Activated gamma-delta T cell (primary cell): ENCODE results near the gene RDH13.
"Not testable (repeated sequence)": the region's sequence is repeated elsewhere in the genome, so short reads cannot be mapped to it uniquely, and the experiment has no call there.

ENCODE experiments used
- DNase-seq: peaks from one replicate; lab custom pipeline; 2025; lab: John Stamatoyannopoulos, UW

The RDH13 gene

DNA sequence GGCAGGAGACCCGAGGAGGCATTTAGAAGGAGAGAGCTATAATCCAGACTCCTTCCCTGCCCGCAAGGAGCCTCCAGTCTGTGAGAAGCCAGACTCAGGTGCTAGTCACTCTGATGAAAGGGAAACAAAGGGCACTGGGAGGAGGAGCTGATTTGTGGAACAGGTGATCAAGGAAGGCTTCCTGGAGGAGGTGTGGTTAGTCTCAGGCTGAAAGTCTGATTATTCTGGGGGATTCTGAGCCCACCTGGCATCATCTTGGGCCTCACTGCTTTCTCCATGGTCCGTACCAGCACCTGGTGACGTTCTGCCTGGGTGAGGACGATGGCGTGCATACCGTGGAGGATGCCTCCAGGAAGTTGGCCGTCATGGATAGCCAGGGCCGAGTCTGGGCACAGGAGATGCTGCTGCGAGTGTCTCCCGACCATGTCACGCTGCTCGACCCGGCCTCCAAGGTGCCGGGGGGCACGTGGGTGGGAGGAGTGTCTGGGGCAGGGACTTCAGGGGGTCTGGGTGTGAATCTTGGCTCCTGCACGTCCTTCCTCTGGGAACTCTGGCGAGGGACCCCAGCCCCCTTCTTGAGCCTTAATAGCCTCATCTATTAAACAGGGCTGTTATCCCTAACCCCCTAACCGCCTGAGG is 16.6 kb upstream of the RDH13 start:
- DNase-seq = no peak

DNA sequence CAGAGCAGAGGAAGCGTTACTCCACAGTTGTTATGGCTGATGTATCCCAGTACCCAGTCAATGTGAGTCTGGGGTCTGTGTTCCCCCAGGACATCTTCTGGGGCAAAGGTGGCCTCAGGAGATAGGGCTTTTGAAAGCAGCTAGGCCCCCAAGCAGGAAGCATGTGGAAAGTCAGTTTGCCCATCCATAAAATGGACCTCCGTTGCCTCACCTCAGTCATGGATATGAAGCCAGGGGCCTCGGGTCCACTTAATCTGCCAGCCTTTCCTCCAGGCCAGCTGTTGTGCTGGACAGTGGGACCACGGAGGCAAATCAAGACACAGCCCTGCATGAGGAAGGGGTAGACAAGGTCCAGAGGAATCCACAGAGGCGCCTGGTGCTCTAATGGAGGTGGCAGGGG is 16.0 kb upstream of the RDH13 start:
- DNase-seq = no peak

DNA sequence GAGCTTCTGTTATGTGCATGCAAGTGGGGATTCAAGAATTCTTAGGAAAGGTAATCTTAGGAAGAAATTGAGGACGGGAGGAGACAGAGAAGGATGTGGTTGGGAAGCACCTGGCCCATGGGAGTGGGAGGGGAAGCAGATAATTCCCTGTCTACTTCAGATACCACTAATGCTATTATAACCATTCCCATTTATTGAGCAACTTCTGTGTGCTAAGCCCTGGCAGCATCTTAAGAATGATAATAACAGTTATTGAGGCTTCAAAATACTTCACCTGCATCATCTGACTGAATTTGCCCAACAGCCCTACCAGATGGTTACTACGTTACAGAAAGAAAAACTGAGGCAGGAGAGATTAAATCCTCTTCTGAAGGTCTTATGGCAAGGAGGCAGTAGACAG is 14.2 kb upstream of the RDH13 start:
- DNase-seq = no peak

DNA sequence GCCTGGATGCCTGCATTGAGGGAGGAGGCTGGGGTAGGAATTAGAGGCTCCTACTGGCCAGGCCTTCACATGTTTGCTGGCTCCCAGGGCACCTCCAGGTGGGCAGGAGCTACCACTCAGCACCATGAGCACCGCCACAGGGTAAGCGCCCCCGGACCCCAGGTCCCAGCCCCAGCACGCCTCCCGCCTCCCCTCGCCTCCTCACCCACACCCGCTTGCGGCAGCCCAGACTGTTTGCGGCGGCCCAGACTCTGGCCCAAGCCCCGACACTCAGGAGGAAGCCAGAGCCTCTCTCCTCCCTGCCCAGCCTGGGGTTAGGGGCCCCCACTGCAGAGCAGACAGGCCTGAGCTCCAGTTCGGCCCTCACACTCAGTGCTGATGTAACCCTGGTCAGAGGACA is 13.4 kb upstream of the RDH13 start:
- DNase-seq = no peak

DNA sequence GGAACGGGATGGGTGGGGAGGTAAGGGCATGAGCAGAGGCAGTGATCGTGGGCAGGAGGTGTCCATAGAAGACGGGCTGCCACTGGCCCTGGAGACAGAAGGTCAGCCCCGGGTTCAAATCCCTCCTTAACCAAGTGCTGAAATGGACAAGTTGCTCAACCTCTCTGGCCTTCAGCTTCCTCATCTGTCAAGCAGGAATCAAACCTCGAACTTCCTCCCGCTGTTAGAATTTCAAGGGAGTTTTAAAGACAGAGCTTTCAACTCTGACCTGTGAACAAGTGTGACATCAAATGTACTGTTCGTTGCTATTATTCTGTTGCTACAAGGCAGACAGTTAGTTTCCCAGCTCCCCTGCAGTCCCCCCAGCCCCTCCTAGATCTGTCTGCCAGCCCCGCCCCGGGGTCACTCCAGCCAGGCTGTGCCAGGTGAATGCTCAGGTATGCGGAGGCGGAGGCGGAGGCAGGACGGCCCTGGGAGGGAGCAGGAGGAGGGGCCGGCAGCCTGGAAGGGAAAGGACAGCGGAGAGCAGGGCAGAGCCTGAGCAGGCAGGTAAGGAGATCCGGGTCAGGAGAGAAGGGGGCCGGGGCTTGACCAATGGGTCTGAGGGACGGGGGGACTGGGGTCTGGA is 12.5 kb upstream of the RDH13 start, which contains the start of gene EPS8L1:
TSS of gene EPS8L1 (plus strand) at position 499 of the 628 bp plus-strand sequence. CDS start 576 bp downstream, outside the sequence.
- no peak for DNase-seq

DNA sequence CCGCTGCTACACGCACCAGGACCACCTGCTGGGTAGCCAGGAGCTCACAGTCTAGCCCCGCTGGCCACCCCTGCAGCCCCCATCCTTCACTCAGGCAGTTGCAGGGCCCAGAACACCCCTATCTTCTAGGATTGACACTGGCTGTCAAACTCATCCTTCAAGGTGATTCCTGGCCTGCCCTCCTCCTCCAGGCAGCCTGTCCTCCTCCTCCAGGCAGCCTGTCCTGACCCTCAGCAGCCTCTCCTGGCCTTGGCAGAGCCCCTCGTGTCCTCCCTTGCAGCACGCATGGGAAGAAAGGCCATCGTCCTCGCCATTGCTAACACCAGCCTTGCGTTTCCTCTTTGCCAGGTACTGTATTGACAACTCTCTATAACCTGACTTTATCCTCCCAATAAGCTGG is 9.0 kb upstream of the RDH13 start:
- no peak for DNase-seq

DNA sequence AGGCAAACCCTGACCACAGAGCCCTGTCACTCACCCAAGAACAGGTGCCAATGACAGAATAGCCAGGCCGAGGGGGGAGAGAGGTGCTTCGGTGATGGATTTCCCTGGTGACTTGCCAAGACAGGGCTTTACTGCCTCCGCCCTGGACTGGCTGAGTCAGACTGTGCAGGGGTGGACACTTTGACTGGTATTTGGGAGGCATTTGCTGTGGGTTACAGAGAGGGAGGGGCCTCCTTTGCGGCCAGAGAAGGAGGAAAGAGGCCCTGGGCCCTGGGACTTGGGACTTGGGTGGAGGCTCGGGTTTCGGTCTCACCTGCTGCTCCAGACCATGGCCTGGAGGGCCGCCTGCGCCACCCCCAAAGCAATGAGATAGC is 8.2 kb upstream of the RDH13 start:
- DNase-seq = no peak

DNA sequence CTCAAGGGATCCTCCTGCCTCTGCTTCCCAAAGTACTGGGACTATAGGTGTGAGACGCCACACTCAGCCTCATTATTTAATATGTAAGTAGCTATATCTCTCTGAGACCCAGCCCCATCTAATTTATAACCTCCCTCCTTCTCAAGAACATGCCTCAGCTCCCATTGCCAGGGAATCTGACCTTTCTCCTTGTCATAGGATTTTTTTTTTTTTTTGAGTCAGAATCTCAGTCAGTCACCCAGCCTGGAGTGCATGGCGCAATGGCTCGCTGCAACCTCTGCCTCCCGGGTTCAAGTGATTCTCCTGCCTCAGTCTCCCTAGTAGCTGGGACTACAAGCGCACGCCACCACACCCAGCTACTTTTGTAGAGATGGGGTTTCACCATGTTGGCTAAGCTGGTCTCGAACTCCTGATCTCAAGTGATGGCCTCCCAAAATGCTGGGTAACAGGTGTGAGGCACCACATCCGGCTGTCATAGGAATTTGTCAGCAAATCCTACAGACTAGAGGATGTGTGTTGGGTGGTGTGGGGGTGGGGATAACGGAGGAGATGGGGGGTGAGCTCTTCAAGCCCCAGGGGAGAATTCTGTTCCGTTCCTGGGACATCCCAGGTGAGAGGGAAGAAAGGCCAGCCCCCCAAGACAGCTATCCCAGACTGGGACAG is 7.6 kb upstream of the RDH13 start:
- no peak for DNase-seq

DNA sequence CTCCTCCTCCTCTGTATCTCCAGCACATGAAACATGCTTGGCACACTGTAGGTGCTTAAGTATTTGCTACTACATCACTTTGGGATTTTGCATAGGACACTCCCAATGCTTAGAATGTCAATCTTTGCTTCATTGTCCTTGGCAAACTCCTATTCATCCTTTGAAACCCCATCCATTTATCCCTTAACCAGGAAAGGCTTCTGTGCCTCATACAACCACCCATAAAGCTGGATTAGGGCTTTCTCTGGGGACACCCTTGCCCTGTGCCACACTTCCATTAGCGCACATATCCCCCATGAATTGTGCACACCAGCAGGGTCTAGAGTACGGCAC is 6.9 kb upstream of the RDH13 start:
- DNase-seq = no peak

DNA sequence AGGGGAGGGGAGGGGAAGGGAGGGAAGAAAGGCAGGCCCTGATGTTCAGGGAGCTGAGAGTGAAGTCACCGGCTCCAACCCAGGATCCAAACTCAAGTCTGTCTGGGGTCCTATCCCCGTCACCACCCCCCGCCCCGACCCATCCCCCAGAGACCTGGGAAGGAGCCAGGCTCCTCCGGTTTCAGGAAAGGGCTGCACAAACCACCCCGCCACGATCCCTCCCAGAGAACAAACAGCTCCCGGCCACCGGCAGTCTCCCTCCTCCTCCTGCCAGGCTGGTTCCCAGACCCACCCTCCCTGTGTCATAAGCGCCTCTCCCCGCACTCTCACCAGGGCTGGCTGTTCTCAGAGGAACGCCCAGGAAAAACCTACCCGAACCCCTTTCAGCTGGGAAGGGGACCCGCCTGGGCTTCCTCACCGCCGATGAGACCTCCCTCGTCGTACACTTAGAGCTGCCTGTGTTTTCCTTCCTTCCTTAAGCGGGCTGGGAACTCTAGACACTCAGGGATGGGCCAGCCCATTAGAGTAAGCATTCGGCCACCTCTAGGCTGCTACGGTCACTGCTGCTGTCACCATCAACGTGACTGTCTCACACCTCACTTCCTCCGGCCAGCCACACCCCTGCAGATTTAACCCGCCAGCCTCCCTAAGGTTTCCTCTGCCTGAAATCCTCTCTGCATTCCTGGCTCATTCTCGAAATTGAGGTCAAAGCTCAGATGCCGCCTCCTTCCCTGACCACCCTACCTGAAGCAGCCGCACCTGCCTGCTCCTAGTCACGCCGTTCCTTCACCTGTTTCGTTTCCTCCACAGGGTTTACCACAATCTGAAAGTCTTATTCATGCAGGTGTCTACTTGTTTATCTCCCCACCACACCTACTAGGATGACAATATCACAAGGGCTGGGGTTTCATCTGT is 6.3 kb upstream of the RDH13 start:
- DNase-seq = no peak

DNA sequence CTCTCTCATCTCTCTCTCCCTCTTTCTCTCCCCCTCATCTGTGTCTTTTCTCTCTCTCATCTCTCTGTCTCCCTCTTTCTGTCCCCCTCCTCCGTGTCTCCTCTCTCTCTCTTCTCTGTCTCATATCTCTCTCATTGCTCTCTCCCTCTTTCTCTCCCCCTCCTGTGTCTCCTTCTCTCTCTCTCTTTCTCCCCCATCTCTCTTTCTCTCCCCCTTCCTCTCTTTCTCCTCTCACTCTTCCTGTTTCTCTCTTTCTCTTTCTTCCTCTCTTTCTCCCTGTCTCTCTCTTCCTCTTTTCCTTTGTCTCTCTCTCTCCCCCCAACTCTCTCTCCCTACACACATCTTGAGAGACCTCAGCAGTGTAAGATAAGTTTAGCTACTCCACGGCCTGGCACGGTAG is 4.9 kb upstream of the RDH13 start:
- no peak for DNase-seq

DNA sequence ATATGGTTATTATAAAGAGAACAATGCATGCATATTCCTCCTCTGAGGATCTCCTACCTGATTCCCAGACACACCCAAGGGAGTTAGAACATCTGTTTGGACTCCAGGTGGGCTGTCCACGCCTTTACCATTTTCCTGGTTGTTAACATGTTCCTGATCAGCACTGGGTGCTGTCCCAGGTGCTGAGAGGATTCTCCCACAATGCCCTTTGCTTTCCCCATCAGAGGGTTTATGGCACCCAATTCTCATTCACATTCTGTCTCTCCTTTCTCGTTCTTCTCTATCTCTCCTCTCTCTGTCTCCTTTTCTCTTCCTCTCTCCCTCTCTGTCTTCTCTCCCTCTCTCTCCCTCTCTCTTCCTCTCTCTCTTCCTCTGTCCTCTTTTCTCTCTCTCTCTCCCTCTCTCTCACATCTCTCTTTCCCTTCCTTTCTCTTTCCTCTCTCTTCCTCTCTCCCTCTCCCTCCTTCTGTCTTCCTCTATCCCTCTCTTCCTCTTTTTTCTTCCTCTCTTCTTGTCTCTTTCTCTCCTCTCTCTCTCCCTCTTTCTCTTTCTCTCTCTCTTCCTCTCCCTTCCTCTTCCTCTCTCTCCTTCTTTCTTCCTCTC is 3.3 kb upstream of the RDH13 start:
- DNase-seq = no peak

DNA sequence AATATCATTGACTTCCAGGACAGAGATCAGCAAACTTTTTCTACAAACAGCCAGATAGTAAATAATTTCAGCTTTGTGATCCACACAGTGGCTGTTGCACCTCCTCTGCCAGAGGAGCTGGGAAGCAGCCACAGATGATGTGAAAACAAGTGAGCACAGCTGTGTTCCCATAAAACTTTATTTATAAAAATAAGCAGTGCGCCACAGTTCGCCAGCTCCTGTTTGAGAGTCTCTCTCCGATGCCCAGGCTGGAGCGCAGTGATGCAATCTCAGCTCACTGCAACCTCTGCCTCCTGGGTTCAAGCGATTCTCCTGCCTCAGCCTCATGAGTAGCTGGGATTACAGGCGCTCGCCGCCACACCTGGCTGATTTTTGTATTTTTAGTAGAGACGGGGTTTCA is 2.6 kb upstream of the RDH13 start:
- not testable (repeated sequence) for DNase-seq

DNA sequence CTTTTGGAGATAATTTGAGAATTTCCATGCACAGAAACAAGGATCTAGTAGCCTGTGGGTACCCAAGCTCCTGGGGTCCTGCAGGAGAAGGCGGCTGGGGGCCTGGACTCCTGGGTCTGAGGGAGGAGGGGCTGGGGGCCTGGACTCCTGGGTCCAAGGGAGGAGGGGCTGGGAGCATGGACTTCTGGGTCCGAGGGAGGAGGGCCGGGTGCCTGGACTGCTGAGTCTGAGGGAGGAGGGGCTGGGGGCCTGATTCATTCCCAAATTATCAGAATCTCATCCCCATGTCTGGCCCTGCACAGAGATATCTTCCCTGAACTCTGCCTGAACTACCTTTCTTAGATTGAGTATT is 520 bp upstream of the RDH13 start:
- DNase-seq = no peak

DNA sequence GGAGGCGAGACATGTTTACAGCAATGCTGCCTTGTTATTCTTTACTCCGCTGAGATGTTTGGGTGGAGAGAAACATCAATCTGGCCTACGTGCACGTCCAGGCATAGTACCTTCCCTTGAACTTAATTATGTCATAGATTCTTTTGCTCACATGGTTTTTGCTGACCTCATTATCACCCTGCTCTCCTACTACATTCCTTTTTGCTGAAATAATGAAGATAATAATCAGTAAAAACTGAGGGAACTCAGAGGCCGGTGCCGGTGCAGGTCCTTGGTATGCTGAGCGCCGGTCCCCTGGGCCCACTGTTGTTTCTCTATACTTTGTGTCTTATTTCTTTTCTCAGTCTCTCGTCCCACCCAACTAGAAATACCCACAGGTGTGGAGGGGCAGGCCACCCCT is 2.7 kb downstream of the RDH13 start:
- not testable (repeated sequence) for DNase-seq

DNA sequence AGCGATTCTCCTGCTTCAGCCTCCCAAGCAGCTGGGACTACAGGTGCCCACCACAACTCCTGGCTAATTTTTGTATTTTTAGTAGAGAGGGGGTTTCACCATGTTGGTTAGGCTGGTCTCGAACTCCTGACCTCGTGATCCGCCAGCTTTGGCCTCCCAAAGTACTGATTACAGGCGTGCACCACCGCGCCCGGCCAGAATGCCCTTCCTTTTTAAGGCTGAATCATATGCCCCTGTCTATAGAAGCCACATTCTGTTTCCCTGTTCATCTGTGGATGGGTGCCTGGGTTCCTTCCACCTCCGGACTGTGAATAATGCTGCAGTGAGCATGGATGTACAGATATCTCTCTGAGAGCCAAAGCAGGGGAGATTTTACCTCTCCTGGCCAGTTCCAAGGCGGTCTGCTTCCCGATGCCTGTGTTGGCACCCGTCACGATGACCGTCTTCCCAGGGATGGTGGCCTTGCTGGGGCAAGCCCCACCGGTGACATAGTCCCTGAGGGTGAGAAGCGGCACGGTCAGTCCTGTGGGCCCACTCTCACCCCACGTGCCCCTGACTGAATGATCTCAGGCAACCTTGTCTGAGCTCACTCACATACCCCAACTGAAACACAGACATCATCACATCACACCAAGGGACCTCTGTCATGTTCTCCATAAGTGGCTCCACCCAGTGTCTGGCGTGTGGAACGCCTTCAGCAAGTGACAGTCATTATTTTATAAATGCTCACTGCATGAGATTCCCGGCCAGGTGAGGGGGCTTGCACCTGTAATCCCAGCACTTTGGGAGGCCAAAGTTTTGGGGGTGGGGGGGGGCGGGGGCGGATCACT is 4.0 kb downstream of the RDH13 start:
- no peak for DNase-seq

DNA sequence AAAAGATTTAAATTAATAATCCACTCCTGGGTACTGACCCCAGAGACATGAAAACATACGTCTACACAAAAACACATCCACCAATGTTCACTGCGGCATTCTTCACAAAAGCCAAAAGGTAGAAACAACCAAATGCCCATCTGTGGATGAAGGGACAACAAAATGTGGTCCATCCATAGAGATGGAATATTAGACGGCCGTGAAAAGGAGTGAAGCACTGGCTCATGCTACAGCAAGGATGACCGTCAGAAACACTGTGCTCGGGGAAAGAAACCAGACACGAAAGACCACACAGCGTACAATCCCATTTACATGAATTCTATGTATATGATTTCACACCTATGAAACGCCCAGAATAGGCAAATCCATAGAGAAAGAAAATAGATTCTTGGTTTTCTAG is 6.1 kb downstream of the RDH13 start:
- no peak for DNase-seq

DNA sequence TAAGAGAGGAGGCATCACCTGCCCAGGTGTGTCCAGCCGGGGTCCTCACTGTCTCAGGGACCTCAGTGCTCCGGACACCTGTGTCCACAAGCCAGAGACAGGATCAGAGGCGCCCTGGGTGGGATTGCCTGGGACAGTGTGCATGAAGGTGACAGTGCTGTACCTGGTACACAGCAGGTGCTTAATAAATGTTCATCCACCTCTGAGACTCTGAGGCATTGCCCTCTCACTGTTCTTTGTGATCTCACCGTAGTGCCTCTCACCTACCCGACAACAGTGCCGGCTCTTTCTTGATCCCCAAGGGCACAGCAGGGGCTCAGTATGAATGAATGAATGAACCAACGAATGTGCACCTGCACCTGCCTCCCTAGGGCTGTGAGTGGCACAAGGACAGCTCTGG is 9.2 kb downstream of the RDH13 start:
- DNase-seq = no peak

DNA sequence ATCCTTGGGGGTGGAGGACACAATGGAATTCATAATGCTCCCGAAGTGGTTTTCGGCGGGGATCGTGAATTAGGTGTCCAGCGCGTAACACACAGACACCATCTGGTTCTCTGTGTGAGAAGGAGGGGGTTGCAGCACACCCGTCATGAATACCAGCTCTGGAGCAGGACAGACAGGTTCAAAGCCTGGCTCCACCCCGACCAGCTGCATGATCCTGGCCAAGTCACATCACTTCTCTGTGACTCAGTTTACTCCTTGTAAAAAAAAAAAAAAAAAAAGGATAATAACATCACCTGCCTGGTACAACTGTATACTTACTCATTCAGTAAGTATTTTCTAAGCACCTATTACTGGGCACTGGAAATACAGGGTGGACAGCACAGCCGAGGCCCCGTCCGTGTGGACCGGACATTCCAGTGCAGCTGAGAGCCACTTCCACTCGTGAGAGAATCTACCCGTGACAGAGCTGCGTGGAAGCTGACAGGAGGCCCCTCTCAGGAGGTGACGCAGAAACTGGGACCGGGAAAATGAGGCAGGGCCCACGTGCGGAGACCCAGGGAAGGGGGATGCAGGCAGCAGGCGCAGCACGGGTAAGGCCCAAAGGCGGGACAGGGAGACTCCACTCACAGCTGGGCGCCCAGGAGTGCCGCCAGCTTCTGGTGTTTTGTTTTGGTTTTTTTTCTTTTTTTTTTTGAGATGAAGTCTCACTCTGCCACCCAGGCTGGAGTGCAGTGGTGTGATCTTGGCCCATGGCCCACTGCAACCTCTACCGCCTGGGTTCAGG is 12.0 kb downstream of the RDH13 start:
- DNase-seq = no peak

DNA sequence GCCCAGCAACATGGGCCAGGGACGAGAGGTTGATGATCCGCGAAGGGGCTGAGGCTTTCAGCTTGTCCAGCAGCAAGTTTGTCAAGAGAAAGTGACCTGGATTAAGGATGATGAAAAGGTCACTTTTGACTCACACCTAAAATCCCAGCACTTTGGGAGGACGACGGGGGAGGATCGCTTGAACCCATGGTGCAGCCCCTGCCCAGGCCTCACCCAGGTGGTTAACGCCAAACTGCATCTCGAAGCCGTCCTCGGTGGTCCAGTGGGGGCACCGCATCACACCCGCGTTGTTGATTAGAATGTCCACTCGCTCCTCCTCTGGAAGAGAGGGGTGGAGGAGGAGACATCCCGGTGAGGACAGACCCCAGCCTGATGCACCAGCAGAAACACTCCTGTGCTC is 14.5 kb downstream of the RDH13 start:
- no peak for DNase-seq

DNA sequence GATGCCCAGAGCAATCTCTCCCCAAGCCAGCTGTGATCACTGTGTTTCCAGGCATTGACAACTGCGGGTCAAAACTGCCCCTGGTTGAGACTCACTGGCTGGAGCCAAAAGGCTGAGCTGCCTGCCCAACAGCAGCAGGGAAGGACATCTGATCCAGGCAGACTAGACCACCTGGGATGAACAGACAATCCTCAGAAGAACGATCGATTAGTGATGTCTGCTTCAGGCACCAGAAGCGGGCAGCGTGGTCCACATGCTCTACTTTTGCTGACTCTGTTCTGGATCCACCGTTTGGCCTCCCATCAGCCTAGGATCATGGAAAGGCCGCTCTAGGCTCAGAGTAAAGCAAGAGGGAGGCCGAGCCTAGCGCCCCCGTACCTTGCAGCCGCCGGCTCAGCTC is 15.0 kb downstream of the RDH13 start:
- no peak for DNase-seq
